Neural cell (in vitro differentiated cells): ENCODE measurements around the gene MAP2K7. TPM values are rescaled to one million over a fixed set of nuclear protein-coding genes. Genes with fewer than 3 reads are reported as not detected.

Experiments used
- H2AFZ ChIP-seq: fragments of 200-600, 300-800 bp; sonication (generic), shearing (Covaris generic); 2 replicates; pipeline ENCODE4 v1.6.0; 2014; ENCODE audit warnings: low read depth, mild to moderate bottlenecking, antibody characterized with exemption, low read length, moderate library complexity
- H3F3A ChIP-seq: fragments of 200-600 bp; shearing (Covaris generic); 2 replicates; pipeline ENCODE4 v1.6.1; 2016; ENCODE audit warnings: mild to moderate bottlenecking, moderate library complexity, mixed read lengths, antibody characterized with exemption, low read length; ENCODE audit not compliant: insufficient read depth, poor library complexity, severe bottlenecking
- H3K27ac ChIP-seq: fragments of 200-600, 300-800 bp; sonication (generic), shearing (Covaris generic); 2 replicates; pipeline ENCODE4 v1.5.1; 2014; ENCODE audit warnings: mild to moderate bottlenecking, low read length, moderate library complexity
- H3K27me3 ChIP-seq: fragments of 300-800, 200-600 bp; sonication (generic), shearing (Covaris generic); 2 replicates; pipeline ENCODE4 v1.6.0; 2014; ENCODE audit warnings: mild to moderate bottlenecking, low read depth, low read length, moderate library complexity; ENCODE audit not compliant: insufficient read depth
- H3K36me3 ChIP-seq: fragments of 300-800, 200-600 bp; sonication (generic), shearing (Covaris generic); 2 replicates; pipeline ENCODE4 v1.5.1; 2014; ENCODE audit warnings: mild to moderate bottlenecking, antibody characterized with exemption, low read length, moderate library complexity; ENCODE audit not compliant: insufficient read depth
- H3K4me2 ChIP-seq: fragments of 300-800, 200-600 bp; sonication (generic), shearing (Covaris generic); 2 replicates; pipeline ENCODE4 v1.6.0; 2014; ENCODE audit warnings: mild to moderate bottlenecking, low read length
- H3K4me3 ChIP-seq: fragments of 300-800, 200-600 bp; sonication (generic), shearing (Covaris generic); 2 replicates; pipeline ENCODE4 v1.5.1; 2014; ENCODE audit warnings: mild to moderate bottlenecking, low read length, moderate library complexity
- H3K79me2 ChIP-seq: fragments of 200-600 bp; shearing (Covaris generic); replicated peaks from 2 replicates; pipeline ENCODE4 v1.6.0; 2014; ENCODE audit warnings: mild to moderate bottlenecking, low read length, moderate library complexity; ENCODE audit not compliant: insufficient read depth
- H3K9ac ChIP-seq: fragments of 300-800, 200-600 bp; sonication (generic), shearing (Covaris generic); 2 replicates; pipeline ENCODE4 v1.6.1; 2016; ENCODE audit warnings: mild to moderate bottlenecking, low read length, mixed read lengths
- H3K9me2 ChIP-seq: fragments of 200-600 bp; shearing (Covaris generic); 2 replicates; pipeline ENCODE4 v1.6.1; 2016; ENCODE audit warnings: mild to moderate bottlenecking, low read length, mixed read lengths; ENCODE audit not compliant: insufficient read depth
- H3K9me3 ChIP-seq: fragments of 200-600, 300-800 bp; sonication (generic), shearing (Covaris generic); 2 replicates; pipeline ENCODE4 v1.6.1; 2016; ENCODE audit warnings: mild to moderate bottlenecking, mixed run types, low read length, moderate library complexity, mixed read lengths
- H4K20me1 ChIP-seq: fragments of 200-600 bp; shearing (Covaris generic); 2 replicates; pipeline ENCODE4 v1.6.1; 2016; ENCODE audit warnings: mild to moderate bottlenecking, mixed run types; ENCODE audit not compliant: insufficient read depth
- CTCF ChIP-seq: fragments of 450-650 bp; IDR thresholded peaks from 2 replicates; pipeline ENCODE4 v1.5.1; 2014; ENCODE audit warnings: antibody characterized with exemption, mild to moderate bottlenecking, moderate library complexity; ENCODE audit not compliant: poor library complexity, severe bottlenecking
- EP300 ChIP-seq: fragments of 450-650 bp; conservative IDR thresholded peaks from 2 replicates; pipeline ENCODE4 v1.6.1; 2014; ENCODE audit warnings: antibody characterized with exemption, mild to moderate bottlenecking, moderate library complexity; ENCODE audit not compliant: poor library complexity, severe bottlenecking
- EZH2 ChIP-seq: fragments of 200-600, 300-800 bp; shearing (Covaris generic), sonication (generic); IDR thresholded peaks from 2 replicates; pipeline ENCODE4 v1.6.1; 2014; ENCODE audit warnings: antibody characterized with exemption, low read length, borderline replicate concordance, mild to moderate bottlenecking; ENCODE audit not compliant: insufficient read depth, poor library complexity, severe bottlenecking
- MXI1 ChIP-seq: fragments of 450-650 bp; conservative IDR thresholded peaks from 2 replicates; pipeline ENCODE4 v1.6.1; 2014; ENCODE audit warnings: antibody characterized with exemption, mild to moderate bottlenecking; ENCODE audit not compliant: poor library complexity, severe bottlenecking
- POLR2AphosphoS5 ChIP-seq: IDR thresholded peaks from 2 replicates; pipeline ENCODE4 v1.6.1; 2012
- RAD21 ChIP-seq: fragments of 450-650 bp; conservative IDR thresholded peaks from 2 replicates; pipeline ENCODE4 v1.6.1; 2014; ENCODE audit warnings: antibody characterized with exemption, mild to moderate bottlenecking, moderate library complexity
- SMC3 ChIP-seq: fragments of 450-650 bp; conservative IDR thresholded peaks from 2 replicates; pipeline ENCODE4 v1.6.1; 2014; ENCODE audit warnings: antibody characterized with exemption, mild to moderate bottlenecking, moderate library complexity; ENCODE audit not compliant: poor library complexity
- TAF1 ChIP-seq: IDR thresholded peaks from 2 replicates; pipeline ENCODE4 v1.6.1; 2012; ENCODE audit warnings: low read depth
- polyA plus RNA-seq: library from polyadenylated mRNA; depleted of rRNA; stranded (reverse); fragments of >200 nt; gene quantifications from 2 replicates; pipeline ENCODE4 v1.2.3, GENCODE V29; 2014
- TF ChIP-seq, protein P1 (sequence below): IDR thresholded peaks from 2 replicates; pipeline ENCODE4 v1.6.1; 2012; ENCODE audit warnings: borderline replicate concordance

The MAP2K7 gene
- polyA plus RNA-seq, 1 donor from 2014 or later, result 9.2 TPM

- no peaks in the 10 kb centered on the region for H3K27me3 ChIP-seq
- no peaks in the 10 kb centered on the region for H3K9me3 ChIP-seq
- H3K4me2 ChIP-seq, result no peak overlapping the region
- H3K36me3 ChIP-seq, result no peaks in the 10 kb centered on the region
- TF ChIP-seq RAD21 (no peak), CTCF (peak; percentile 16)
- no peak overlapping the region for H3K27ac ChIP-seq
- H3K9me2 ChIP-seq, result no peaks in the 10 kb centered on the region
- H2AFZ ChIP-seq, result no peak overlapping the region
- H3K9ac ChIP-seq, result peak overlapping the region; percentile 39
- H3K79me2 ChIP-seq, result no peaks in the 10 kb centered on the region
- H3K4me3 ChIP-seq, result peak overlapping the region; percentile 53
- H4K20me1 ChIP-seq, result no peaks in the 10 kb centered on the region
- no peaks in the 10 kb centered on the region for H3F3A ChIP-seq
Observed at GRCh38 chr19:7861619-7862412, 41.9 kb upstream of the MAP2K7 start.

DNA sequence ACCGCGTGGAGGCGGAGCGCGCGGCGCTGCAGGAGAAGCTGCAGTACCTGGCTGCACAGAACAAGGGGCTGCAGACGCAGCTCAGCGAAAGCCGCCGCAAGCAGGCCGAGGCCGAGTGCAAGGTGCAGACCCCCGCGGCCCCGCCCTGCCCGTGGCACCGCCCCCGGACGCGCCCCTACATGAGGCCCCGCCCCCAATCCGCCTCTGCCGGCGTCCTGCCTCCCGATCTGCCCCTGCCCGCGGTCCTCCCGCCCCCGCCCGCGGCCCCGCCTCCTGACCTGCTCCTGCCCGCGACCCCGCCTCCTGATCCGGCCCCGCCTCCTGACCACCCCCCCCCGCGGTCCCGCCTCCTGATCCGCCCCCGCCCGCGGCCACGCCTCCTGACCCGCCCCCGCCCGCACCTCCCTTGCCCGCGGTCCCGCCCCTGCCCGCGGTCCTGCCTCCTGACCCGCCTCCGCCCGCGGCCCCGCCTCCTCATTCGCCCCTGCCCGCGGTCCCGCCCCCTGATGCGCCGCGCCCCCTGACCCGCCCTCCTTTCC is 41.2 kb upstream of the MAP2K7 start:
- H3K79me2 ChIP-seq, result no peaks in the 10 kb centered on the region
- no peaks in the 10 kb centered on the region for H4K20me1 ChIP-seq
- H3K9ac ChIP-seq, result peak overlapping the region; percentile 39
- H3F3A ChIP-seq, result no peaks in the 10 kb centered on the region
- no peaks in the 10 kb centered on the region for H3K36me3 ChIP-seq
- no peak overlapping the region for H3K4me2 ChIP-seq
- H3K9me3 ChIP-seq, result no peaks in the 10 kb centered on the region
- TF ChIP-seq MXI1 (peak; percentile 15), CTCF (no peak)
- no peak overlapping the region for H2AFZ ChIP-seq
- no peak overlapping the region for H3K27ac ChIP-seq
- no peaks in the 10 kb centered on the region for H3K27me3 ChIP-seq
- H3K9me2 ChIP-seq, result no peaks in the 10 kb centered on the region
- H3K4me3 ChIP-seq, result peak overlapping the region; percentile 53

DNA sequence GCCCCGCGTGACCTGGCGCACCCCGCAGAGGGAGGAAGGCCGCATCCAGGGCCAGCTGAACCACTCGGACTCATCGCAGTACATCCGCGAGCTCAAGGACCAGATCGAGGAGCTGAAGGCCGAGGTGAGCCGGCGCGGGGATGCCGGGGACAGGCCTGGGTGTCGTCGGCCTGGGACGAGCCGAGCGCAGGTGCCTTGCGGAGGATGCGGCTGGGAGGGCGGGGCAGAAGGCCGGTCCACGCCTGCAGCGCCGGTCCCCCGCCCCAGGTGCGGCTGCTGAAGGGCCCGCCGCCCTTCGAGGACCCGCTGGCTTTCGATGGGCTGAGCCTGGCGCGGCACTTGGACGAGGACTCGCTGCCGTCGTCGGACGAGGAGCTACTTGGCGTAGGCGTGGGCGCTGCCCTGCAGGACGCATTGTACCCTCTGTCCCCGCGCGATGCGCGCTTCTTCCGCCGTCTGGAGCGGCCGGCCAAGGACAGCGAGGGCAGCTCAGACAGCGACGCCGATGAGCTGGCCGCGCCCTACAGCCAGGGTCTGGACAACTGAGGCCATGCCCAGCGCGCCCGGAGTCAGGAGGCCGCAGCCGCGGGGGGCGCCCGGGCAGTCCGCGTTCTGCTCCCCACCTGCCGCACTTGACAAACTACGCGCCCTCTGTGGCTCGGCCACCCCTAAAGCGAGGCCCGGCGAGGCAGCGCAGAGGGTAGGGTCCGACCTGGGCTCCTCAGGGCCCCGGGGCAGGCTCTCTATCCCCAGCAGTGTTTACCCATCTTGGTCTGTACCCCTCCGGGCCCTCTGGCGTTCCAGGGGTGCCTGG is 40.3 kb upstream of the MAP2K7 start:
- no peaks in the 10 kb centered on the region for H3F3A ChIP-seq
- H3K27ac ChIP-seq, result no peak overlapping the region
- H3K9me3 ChIP-seq, result no peaks in the 10 kb centered on the region
- H3K4me2 ChIP-seq, result no peak overlapping the region
- TF ChIP-seq, protein P1, sequence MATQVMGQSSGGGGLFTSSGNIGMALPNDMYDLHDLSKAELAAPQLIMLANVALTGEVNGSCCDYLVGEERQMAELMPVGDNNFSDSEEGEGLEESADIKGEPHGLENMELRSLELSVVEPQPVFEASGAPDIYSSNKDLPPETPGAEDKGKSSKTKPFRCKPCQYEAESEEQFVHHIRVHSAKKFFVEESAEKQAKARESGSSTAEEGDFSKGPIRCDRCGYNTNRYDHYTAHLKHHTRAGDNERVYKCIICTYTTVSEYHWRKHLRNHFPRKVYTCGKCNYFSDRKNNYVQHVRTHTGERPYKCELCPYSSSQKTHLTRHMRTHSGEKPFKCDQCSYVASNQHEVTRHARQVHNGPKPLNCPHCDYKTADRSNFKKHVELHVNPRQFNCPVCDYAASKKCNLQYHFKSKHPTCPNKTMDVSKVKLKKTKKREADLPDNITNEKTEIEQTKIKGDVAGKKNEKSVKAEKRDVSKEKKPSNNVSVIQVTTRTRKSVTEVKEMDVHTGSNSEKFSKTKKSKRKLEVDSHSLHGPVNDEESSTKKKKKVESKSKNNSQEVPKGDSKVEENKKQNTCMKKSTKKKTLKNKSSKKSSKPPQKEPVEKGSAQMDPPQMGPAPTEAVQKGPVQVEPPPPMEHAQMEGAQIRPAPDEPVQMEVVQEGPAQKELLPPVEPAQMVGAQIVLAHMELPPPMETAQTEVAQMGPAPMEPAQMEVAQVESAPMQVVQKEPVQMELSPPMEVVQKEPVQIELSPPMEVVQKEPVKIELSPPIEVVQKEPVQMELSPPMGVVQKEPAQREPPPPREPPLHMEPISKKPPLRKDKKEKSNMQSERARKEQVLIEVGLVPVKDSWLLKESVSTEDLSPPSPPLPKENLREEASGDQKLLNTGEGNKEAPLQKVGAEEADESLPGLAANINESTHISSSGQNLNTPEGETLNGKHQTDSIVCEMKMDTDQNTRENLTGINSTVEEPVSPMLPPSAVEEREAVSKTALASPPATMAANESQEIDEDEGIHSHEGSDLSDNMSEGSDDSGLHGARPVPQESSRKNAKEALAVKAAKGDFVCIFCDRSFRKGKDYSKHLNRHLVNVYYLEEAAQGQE, result no peak
- TF ChIP-seq EZH2 (no peak), SMC3 (no peak), POLR2AphosphoS5 (no peak), TAF1 (no peak), RAD21 (no peak), MXI1 (no peak), CTCF (no peak), EP300 (no peak)
- H2AFZ ChIP-seq, result no peak overlapping the region
- H4K20me1 ChIP-seq, result no peaks in the 10 kb centered on the region
- H3K36me3 ChIP-seq, result no peaks in the 10 kb centered on the region
- no peak overlapping the region for H3K4me3 ChIP-seq
- no peaks in the 10 kb centered on the region for H3K27me3 ChIP-seq
- no peak overlapping the region for H3K9ac ChIP-seq
- H3K79me2 ChIP-seq, result no peaks in the 10 kb centered on the region
- H3K9me2 ChIP-seq, result no peaks in the 10 kb centered on the region
